ENCODE results near the gene CCL1.

DNA sequence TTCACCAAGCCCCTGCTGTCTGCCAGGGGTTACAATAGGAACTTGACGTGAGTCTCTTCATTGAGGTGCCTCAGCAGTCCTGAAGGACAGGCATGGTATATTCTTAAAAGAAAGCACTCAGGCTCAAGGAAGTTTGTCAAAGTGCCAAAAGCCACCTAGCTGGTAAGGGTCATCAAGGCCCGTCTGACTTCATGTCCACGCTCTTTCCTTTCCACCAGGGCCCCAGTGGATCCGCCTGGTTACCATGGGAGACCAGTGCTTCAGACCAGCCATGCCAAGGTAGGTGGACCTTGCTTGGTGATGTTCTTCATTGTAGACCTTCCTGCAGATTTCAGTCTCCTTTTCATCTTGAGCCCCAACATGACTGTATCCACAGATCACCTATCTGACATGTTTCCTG is 27.6 kb upstream of the CCL1 start:
- TF ChIP-seq, protein P1, sequence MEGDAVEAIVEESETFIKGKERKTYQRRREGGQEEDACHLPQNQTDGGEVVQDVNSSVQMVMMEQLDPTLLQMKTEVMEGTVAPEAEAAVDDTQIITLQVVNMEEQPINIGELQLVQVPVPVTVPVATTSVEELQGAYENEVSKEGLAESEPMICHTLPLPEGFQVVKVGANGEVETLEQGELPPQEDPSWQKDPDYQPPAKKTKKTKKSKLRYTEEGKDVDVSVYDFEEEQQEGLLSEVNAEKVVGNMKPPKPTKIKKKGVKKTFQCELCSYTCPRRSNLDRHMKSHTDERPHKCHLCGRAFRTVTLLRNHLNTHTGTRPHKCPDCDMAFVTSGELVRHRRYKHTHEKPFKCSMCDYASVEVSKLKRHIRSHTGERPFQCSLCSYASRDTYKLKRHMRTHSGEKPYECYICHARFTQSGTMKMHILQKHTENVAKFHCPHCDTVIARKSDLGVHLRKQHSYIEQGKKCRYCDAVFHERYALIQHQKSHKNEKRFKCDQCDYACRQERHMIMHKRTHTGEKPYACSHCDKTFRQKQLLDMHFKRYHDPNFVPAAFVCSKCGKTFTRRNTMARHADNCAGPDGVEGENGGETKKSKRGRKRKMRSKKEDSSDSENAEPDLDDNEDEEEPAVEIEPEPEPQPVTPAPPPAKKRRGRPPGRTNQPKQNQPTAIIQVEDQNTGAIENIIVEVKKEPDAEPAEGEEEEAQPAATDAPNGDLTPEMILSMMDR (IDR thresholded peaks at IDR 0.05) = no peak
- no peak for TF ChIP-seq POLR2AphosphoS5 (IDR thresholded peaks at IDR 0.05)
- no peak for TF ChIP-seq POLR2A (IDR thresholded peaks at IDR 0.05)
- TF ChIP-seq EP300 (IDR thresholded peaks at IDR 0.05) = no peak
